ENCODE results near the gene IL20RA.
"Not testable (repeated sequence)": the region's sequence is repeated elsewhere in the genome, so short reads cannot be mapped to it uniquely, and the experiment has no call there.

IL20RA gene, protein sequence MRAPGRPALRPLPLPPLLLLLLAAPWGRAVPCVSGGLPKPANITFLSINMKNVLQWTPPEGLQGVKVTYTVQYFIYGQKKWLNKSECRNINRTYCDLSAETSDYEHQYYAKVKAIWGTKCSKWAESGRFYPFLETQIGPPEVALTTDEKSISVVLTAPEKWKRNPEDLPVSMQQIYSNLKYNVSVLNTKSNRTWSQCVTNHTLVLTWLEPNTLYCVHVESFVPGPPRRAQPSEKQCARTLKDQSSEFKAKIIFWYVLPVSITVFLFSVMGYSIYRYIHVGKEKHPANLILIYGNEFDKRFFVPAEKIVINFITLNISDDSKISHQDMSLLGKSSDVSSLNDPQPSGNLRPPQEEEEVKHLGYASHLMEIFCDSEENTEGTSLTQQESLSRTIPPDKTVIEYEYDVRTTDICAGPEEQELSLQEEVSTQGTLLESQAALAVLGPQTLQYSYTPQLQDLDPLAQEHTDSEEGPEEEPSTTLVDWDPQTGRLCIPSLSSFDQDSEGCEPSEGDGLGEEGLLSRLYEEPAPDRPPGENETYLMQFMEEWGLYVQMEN

DNA sequence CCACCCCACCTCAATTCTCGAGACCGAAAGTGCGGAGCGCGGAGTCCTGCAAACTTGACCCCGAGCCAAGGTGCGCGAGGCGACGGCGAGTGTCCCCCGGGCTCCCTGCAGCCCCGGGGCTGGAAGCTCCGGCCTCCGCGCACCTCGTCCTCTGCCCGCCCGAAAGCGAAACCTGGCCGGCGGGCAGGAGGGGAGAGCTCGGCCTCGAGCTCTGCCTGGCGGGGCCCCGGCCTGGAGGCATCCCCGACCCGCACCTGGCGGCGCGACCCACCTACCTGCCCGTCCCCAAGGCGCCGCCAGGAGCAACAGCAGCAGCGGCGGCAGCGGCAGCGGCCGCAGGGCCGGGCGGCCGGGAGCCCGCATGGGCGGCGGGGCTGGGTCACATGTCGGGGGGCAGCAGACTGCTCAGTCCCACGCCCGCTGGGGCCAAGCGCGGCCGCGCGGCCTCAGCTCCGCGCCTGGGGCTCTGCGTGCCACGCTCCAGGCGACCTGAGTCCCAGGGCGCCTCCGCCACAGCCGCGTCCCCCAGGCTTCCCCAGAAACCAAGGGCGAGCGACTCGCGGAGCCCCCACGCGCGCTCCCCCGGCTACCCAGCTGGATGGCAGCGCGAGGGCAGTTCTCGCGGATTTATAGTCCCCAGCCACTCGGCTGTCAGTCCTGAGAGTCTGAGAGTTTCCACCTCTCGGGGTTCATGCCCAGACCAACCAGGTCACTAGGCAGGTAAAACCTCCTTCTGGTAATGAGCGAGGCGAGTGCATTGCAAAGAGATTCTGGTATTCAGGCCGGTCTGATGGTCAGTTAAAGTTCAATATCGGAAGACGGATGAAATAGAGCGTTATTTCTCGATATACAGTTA is at the start of gene IL20RA:
Gene IL20RA, minus strand, starts transcription at position 600 of the 856 bp plus-strand sequence. Its CDS starts 237 bp downstream, at position 363.
- peak; percentile 17 for DNase-seq (ENCODE audit: low read depth)

DNA sequence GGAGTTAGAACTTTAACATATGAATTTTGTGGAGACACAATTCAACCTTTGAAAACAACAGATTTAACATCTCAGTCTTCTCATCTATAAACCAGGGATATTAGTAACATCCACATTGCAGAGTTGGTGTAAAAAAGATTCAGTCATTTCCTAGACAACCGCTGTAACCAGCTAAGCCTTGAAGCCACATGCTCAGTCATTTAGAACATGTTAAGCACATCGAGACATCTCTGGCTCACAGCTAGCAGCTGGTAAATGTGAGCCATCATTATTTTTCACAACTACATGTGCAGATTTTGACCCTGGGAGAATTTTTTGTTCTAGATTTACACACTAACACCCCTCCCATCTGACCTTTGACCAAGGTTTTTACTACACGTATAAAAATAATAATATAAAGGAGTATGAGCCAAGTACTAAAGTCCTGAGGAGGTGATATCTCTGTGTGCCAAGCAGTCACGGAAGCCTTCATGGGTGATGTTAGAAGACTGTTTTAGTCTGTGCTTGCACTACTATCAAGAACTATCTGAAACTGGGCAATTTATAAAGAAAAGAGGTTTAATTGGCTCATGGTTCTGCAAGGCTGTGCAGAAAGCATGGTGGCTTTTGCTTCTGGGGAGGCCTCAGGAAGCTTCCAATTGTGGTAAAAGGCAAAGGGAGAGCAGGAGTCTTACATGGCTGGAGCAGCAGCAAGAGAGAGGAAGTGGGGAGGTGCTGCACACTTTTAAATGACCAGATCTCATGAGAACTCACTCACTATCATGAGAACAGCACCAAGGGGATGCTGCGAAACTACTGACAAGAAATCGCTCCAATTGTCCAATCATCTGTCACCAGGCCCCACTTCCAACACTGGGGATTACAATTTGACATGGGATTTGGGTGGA is 48.7 kb upstream of the IL20RA start:
- DNase-seq (ENCODE audit: low read depth) = no peak

DNA sequence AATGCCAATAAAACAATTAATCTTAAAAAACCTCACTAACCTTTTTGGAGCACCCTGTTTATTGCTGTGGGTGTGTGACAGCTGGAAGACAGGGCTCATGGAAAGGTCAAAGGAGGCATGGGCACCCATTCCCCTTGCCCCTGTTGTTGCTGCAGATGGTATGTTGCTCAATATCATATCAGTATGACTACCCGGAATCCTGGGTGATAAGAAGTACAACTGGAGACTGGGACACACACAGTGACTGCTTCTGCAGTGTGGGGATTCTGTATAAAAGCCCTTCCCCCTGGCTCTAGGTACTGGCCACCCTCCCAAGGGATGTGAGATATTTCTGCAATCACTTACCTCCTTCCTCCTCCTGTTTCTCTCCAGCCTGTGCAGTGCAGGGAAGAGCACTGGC is 47.3 kb upstream of the IL20RA start:
- no peak for DNase-seq (ENCODE audit: low read depth)

DNA sequence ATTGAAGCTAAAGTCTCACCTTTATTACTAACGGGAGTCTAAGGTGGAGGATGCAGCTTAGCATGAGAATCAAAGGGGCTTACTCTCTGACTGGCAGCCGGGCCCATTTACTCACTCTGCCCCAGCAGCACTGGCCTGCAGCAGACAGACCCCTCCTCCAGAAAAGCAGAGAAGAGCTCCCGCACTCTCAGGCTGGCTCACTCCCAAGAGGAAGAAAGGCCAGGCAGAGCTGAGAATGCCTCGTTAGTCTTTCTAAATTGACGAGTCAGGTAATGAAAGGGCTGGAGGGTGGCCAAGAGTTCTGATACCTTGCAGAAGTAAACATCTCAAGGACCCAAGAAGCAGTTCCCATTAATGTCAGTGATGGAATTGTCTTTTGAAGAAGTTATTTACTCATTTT is 44.5 kb upstream of the IL20RA start:
- no peak for DNase-seq (ENCODE audit: low read depth)

DNA sequence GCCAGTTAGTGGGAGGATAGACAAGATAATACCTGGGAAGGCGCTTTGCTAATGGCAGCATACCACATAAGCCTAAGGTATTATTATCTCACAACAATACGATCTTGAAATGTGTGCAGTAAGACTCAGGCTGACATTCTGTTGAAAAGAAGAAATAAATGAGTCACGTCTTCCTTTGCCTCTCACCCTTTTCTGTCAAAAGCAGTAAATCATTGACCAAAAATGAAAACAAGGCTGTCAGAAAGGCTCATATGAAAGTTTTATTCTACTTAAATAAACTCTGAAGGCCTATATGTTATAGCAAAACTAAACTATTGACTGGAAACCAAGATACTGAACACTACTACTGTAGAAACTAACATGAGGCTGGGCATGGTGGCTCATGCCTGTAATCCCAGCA is 43.1 kb upstream of the IL20RA start:
- DNase-seq (ENCODE audit: low read depth) = no peak

DNA sequence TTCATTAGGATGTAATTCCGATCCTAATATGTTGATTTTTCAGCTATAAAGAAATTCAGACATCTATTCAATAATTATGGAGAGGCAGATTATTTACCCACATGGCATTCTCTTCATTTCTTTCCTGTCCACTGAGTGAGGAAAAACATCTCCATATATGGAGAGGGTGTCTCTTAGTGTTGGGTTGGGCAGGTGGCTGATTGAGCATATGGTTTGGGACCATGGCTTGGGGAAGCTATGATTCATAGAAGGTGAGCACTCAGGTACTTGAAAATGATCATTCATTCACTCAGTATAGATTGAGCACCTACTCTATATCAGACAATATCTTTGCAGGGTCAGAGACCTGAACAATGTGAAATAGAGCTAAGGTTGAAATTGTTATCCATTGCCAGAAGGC is 41.3 kb upstream of the IL20RA start:
- no peak for DNase-seq (ENCODE audit: low read depth)

DNA sequence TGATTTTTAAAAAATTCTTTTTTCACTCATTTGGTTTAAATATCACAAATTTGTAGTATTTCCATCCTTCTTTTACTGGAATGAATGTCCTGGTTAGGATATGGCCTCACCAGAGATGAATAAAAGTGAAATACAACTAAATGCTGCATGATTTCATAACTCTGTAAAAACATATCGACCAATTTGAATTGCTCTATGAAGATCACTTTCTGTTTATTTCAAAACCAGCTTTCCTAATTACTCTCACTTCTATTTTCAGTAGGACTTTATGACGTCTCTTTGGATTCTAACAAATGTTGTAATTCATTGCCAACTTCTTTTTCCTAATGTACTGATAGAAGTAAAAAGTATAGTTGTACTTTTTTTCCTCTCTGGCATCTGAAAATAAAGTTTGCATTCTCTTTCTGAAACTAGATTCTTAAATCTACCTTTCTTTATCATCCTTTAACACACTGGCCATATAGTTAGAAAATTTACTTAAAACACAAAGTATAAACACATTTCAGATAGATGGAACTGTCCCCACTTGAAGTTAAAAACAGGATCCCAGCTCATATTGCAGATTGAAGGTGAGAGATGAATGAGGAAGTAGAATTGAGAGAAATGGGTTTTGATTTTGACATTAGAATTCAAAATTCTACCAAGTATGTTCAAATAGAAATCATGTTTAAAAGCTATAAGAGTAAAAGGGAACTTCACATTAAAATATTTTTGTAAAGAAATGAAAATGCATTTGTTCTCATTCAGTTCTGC is 40.3 kb upstream of the IL20RA start:
- DNase-seq (ENCODE audit: low read depth) = no peak

DNA sequence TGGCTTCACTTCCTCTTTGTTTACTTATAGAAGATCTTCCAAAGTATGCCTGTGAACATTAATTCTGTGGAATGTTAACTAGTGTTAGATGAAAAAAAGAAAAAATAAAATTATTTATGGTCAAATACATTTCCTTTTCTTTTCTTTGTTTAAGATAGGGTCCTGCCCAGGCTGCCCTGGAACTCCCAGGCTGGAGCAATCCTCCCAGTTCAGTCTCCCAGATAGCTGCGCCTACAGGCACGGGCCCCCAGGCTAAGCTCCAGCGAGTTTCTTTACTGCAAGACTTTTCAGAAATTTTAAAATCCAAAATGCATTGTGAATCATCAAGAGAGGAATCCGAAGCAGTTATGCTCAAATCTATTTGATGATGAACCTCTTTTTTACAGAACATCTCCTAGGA is 39.3 kb upstream of the IL20RA start:
- no peak for DNase-seq (ENCODE audit: low read depth)

DNA sequence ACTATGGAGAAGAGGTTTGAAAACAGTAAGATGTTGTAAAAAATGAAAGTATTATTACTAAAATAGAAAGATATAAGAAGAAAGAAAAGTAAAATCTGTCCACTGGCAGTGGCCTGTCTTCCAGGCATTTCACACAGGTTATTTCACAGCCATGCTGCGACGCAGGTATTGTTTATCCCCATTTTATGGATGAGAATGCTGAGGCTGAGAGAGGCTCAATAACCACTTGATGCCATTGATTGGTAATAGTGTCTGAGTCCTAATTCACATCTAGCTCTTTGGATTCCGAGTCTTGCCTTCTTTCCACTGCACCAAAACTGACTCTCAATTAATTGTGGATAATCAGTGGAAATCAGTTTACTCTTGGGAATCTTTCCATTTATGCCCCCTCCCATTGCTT is 37.2 kb upstream of the IL20RA start:
- no peak for DNase-seq (ENCODE audit: low read depth)

DNA sequence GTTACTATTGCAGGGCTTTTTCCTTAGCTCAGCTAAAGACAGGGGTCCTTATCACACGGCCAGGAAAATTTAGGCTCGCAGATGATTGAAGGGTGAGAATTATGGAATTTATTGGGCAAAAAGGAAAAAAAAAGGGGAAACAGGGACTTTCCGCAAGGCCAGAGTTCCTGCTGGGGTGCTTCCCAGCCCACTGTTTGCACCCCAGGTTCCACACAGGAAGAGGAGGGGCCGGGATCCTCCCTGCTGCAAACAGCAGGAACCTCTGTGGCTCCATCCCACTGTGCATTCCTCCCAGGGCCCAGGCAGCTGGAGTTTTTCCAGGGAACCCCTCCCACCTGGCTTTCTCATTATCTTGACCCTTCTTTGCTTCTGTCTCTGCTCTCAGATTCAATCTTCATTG is 35.9 kb upstream of the IL20RA start:
- DNase-seq (ENCODE audit: low read depth) = no peak

DNA sequence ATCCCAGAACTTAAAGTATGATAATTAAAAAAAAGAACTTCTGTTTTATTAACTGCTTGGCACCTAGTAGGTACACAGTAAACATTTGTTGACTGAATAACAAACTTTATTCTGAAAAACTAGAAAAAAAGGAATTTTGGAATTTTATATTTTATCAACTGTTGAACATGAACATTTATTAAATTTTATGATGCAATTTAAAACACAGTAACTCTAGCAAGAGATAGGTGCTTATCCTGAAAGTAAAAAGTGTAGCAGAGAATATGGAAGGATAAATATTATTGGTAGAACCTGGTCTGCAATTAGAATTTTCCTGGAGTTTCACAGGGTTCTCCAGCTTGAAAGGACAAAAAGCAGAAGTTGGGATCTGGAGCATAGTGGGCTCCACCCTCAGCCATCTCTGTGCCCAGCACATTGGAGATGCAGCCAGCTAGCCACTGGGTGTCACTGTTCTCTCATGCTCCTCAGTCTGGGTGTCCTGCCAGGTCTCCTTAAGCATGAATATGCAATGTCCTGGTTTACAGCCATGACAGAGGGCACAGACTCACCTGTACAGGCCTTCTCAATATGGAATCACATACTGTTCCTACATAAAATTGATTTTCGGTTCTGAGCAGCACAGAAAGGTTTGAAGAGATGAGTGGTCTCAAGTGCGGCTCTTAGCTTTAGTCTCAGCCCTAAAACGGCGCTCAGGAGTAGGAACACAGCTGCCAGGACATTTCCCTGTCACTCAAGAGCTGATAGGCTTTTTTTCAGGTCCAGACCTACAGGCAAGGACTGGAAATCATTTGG is 31.7 kb upstream of the IL20RA start:
- DNase-seq (ENCODE audit: low read depth) = peak; percentile 66

DNA sequence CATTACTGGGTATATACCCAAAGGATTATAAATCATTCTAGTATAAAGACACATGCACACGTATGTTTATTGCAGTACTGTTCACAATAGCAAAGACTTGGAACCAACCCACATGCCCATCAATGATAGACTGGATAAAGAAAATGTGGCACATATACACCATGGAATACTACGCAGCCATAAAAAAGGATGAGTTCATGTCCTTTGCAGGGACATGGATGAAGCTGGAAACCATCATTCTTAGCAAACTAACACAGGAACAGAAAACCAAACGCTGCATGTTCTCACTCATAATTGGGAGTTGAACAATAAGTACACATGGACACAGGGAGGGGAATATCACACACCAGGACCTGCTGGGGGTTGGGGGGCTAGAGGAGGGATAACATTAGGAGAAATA is 31.0 kb upstream of the IL20RA start:
- DNase-seq (ENCODE audit: low read depth) = not testable (repeated sequence)

DNA sequence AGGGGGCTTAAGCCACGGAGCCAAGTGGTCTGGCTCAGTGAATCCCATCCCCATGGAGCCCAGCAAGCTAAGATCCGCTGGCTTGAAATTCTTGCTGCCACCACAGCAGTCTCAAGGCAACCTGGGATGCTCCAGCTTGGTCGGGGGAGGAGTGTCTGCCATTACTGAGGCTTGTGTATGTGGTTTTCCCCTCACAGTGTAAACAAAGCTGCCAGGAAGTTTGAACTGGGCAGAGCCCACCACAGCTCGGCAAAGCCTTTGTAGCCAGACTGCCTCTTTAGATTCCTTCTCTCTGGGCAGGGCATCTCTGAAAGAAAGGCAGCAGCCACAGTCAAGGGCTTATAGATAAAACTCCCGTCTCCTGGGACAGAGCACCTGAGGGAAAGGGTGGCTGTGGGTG is 25.5 kb upstream of the IL20RA start:
- no peak for DNase-seq (ENCODE audit: low read depth)

DNA sequence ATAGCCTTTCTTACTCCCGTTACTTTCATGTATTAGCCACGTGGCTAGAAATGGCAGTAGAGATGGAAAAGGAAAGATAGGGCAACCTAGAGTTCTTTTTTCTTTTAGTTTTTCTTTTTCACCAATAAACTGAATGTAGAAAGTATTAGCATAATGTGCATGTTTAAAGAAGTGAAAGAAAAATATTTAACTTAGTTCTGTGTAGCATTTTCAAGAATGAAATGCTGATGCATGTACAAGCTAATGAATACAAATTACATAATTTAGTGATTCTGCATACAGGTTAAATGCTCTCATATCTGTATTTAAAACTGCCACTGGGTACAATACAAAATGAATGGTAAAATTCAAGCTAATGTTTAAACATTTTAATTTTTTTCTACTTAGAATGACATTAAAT is 22.6 kb upstream of the IL20RA start:
- no peak for DNase-seq (ENCODE audit: low read depth)

DNA sequence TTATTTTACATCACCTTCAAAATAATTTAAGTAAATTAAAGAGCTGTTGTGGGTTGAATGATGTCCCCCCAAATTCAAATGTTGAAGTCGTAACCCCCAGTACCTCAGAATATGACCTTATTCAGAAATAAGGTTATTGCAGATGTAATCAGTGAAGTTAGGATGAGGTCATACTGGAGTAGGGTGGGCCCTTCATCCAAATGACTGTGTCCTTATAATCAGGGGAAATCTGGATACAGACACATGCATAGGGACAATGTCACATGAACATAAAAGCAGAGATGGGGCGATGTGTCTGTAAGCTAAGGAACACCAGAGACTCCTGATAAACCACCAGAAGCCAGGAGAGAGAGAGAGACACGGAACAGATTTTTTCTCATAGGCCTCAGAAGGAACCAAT is 13.3 kb upstream of the IL20RA start:
- DNase-seq (ENCODE audit: low read depth) = no peak

DNA sequence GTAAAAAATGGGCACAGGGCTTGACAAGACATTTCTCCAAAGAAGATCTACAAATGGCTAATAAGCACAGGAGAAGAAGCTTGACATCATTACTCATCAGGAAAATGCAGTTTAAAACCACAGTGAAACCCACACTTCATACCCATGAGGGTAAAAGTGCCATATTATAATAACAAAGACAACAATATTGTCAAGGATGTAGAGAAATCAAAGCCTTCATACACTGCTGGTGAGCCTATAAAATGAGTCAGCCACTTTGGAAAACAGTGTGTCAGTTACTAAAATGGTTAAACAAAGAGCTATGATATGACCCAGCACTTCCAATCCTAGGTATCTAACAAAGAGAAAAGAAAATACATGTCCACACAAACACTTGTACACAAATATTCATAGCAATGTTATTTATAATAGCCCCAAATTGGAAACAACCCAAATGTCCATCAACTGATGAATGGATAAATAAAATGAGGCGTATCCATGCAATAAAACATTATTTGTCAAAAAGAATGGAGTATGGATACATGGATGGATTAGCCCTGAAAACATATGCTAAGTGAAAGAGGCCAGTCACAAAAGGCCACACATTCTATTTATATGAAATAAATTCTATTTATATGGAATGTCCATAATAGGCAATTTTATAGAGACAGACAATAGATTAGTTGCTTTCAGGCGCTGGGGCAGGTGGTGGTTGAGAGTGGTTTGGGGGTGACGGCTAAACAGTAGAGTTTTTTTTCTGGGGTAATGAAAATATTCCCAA is 11.5 kb upstream of the IL20RA start:
- DNase-seq (ENCODE audit: low read depth) = peak; percentile 25

DNA sequence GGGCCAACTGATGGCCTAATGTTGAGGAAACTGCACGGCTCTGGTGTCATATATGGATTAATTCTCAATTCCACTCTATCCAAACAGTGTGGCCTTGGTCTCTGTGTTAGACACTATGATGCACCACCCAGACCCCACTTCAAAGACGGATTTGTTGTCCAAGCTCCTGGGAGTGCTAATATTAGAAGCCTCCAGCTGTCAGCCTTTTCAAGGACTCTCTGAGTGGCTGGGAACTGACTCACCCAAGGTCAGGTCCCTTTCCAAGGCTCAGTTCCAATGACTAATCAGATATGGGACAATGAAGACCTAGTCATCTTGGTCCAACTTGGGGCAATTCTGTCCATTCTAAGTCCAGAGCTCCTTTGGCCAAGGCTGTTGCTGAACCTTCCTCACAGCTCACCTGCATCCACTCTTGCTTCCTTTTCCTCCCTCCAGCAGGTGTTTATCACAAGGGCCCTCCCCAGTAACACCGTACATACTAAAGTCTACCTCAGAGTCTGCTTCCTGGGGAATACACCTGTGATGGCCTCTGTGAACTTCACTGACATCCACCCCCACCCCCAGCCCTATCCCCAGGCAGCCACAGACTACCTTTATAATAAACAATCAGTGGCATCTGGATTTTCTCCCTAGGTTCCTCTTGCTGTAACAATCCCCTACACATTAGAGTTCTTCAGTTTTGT is 7.2 kb upstream of the IL20RA start:
- DNase-seq (ENCODE audit: low read depth) = no peak

DNA sequence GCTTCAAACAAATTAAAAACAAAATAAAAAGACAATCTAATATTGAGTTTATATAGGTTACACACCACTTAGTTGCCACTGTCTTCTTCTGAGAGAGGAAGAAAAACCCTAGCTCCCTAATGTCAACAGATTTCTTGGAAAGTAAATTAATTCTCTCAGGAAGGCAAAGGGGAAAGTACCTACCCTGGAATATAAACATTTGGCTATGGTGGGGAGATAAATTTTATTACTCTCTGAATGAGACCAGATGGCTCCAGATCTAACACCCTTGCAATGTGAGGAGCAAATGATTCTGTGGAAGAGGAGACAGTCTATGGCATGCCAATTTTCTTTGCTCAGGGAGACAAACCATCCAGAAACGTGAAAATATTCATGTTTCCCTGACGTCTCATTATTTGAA is 4.3 kb upstream of the IL20RA start:
- DNase-seq (ENCODE audit: low read depth) = no peak

DNA sequence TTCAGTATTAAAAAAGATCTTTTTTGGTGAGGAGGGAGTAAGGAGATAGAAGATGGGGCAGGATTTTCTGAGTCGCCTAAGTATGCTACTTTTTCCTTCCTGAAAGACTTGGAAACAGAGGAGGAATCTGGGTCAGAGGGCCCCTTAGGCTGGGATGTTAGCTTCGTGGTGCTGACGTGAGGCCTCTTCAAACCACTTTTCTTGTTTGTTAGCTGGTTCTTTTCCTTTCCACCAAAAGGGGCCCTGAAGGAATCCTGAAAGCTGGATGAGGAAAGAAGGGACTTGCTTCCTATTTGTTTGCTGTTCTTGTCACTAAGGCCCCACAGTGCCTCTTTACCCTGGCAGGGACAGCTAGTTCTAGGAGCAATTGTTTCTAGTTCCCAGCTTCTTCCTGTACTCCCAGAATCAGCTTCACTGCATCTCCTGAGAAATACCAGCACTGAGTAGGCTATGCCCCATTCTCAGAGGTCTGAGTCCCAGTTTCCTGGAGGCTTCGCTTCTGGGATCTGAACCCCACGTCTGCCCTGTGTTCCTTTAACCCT is 2.2 kb upstream of the IL20RA start:
- no peak for DNase-seq (ENCODE audit: low read depth)
